ENCODE measurements around the gene DAO. TPM values are rescaled to one million over a fixed set of nuclear protein-coding genes. Genes with fewer than 3 reads are reported as not detected.
"Not testable (repeated sequence)": the region's sequence is repeated elsewhere in the genome, so short reads cannot be mapped to it uniquely, and the experiment has no call there.

The DAO gene
- total and polyA plus RNA-seq, 2 donors (not counting 1 experiment from before 2014, with no cell fraction given), result not detected

DNA sequence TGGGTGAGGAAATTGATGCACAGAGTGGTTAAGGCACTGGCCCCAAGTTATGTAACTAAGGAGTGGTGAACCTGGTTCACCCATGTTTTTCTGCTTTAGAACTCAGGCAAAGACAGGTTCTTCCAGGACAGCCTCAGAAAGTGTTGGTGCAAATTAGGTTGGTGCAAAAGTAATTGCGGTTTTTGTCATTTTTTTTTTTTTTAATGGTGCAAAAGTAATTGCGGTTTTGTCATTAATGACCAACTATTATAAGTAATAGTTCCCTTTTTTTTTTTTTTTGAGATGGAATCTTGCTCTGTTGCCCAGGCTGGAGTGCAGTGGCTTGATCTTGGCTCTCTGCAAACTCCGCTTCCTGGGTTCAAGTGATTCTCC is 17.3 kb upstream of the DAO start:
- Histone ChIP-seq H3K27me3 (ENCODE audit: control insufficient read depth, insufficient read depth, low read length) (no peaks in the 10 kb centered on the region), H3K4me3 (replicated peaks in 1 of 4; ENCODE audit: control extremely low read depth in 1 of 4, insufficient read depth in 1 of 4, low read depth in 3 of 4, low read length in 4 of 4) (no peak overlapping the region), H3K4me2 (ENCODE audit: extremely low read depth, insufficient read depth, low read length) (no peak overlapping the region), H3K36me3 (ENCODE audit: control insufficient read depth, insufficient read depth, low read length) (no peaks in the 10 kb centered on the region), H3K27ac (ENCODE audit: insufficient read depth, low read length) (no peak overlapping the region), H3K9me3 (ENCODE audit: control insufficient read depth, insufficient read depth, low read depth, low read length) (no peaks in the 10 kb centered on the region), H4K20me1 (ENCODE audit: control insufficient read depth, extremely low read depth, insufficient read depth, low read length) (no peaks in the 10 kb centered on the region), H3K9ac (ENCODE audit: insufficient read depth, low read length) (no peak overlapping the region), H3K79me2 (ENCODE audit: control insufficient read depth, insufficient read depth, low read length) (no peaks in the 10 kb centered on the region), H2AFZ (ENCODE audit: low read length) (no peak overlapping the region), H3K4me1 (ENCODE audit: control insufficient read depth, extremely low read depth, insufficient read depth, low read length) (peaks cover 7% of the 10 kb centered on the region)
- DNase-seq (ENCODE audit: low read depth in 2 of 2), result no peak
- no peak for TF ChIP-seq EZH2 (IDR thresholded peaks at IDR 0.05; ENCODE audit: low read length, missing control alignments)
- TF ChIP-seq, protein P1, sequence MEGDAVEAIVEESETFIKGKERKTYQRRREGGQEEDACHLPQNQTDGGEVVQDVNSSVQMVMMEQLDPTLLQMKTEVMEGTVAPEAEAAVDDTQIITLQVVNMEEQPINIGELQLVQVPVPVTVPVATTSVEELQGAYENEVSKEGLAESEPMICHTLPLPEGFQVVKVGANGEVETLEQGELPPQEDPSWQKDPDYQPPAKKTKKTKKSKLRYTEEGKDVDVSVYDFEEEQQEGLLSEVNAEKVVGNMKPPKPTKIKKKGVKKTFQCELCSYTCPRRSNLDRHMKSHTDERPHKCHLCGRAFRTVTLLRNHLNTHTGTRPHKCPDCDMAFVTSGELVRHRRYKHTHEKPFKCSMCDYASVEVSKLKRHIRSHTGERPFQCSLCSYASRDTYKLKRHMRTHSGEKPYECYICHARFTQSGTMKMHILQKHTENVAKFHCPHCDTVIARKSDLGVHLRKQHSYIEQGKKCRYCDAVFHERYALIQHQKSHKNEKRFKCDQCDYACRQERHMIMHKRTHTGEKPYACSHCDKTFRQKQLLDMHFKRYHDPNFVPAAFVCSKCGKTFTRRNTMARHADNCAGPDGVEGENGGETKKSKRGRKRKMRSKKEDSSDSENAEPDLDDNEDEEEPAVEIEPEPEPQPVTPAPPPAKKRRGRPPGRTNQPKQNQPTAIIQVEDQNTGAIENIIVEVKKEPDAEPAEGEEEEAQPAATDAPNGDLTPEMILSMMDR (conservative IDR thresholded peaks at IDR 0.05 in 1 of 2, IDR thresholded peaks at IDR 0.05 in 1 of 2; ENCODE audit: low read depth in 1 of 2, low read length in 2 of 2), result no peak

DNA sequence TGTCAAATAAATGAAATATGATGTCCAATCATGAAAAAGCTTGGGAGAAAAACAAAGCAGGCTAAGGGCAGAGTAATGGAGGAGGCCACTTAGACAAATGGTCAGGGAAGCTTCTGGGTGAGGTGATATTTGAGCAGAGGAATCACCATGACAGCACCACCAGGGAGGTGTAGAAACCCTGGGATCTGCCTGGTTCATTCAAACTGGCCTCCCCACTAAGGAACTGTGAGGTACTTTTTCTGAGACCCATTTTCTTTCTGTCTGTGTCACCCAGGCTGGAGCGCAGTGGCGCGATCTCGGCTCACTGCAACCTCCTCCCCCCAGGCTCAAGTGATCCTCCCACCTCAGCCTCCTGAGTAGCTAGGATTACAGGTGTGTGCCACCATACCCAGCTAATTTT is 14.7 kb upstream of the DAO start:
- no peaks in the 10 kb centered on the region for H3K4me1 ChIP-seq (ENCODE audit: control insufficient read depth, extremely low read depth, insufficient read depth, low read length)
- H3K9ac ChIP-seq (ENCODE audit: insufficient read depth, low read length), result no peak overlapping the region
- no peak for DNase-seq (ENCODE audit: low read depth in 2 of 2)
- H3K4me3 ChIP-seq (replicated peaks in 1 of 4; ENCODE audit: control extremely low read depth in 1 of 4, insufficient read depth in 1 of 4, low read depth in 3 of 4, low read length in 4 of 4), result no peak overlapping the region
- H2AFZ ChIP-seq (ENCODE audit: low read length), result no peak overlapping the region
- no peaks in the 10 kb centered on the region for H3K27me3 ChIP-seq (ENCODE audit: control insufficient read depth, insufficient read depth, low read length)
- H3K9me3 ChIP-seq (ENCODE audit: control insufficient read depth, insufficient read depth, low read depth, low read length), result no peaks in the 10 kb centered on the region
- TF ChIP-seq EZH2 (IDR thresholded peaks at IDR 0.05; ENCODE audit: low read length, missing control alignments), result no peak
- TF ChIP-seq, protein P1 (conservative IDR thresholded peaks at IDR 0.05 in 1 of 2, IDR thresholded peaks at IDR 0.05 in 1 of 2; ENCODE audit: low read depth in 1 of 2, low read length in 2 of 2), result no peak
- H3K36me3 ChIP-seq (ENCODE audit: control insufficient read depth, insufficient read depth, low read length), result no peaks in the 10 kb centered on the region
- H3K27ac ChIP-seq (ENCODE audit: insufficient read depth, low read length), result no peak overlapping the region
- no peaks in the 10 kb centered on the region for H3K79me2 ChIP-seq (ENCODE audit: control insufficient read depth, insufficient read depth, low read length)
- no peak overlapping the region for H3K4me2 ChIP-seq (ENCODE audit: extremely low read depth, insufficient read depth, low read length)
- H4K20me1 ChIP-seq (ENCODE audit: control insufficient read depth, extremely low read depth, insufficient read depth, low read length), result no peaks in the 10 kb centered on the region

DNA sequence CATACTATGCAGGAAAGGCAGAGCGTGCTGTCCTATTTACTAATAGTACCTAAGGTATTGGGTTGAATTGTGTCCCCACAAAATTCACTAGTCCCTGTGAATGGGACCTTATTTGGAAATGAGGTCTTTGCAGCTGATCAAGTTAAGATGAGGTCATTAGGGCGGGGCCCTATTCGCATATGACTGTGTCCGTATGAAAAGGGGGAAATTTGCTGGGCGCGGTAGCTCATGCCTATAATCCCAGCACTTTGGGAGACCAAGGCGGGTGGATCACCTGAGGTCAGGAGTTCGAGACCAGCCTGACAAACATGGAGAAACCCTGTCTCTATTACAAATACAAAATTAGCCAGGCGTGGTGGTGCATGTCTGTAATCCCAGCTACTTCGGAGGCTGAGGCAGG is 13.8 kb upstream of the DAO start:
- H3K4me1 ChIP-seq (ENCODE audit: control insufficient read depth, extremely low read depth, insufficient read depth, low read length); H3K36me3 ChIP-seq (ENCODE audit: control insufficient read depth, insufficient read depth, low read length); DNase-seq (ENCODE audit: low read depth in 2 of 2); H3K4me2 ChIP-seq (ENCODE audit: extremely low read depth, insufficient read depth, low read length); H2AFZ ChIP-seq (ENCODE audit: low read length); H3K27ac ChIP-seq (ENCODE audit: insufficient read depth, low read length); H4K20me1 ChIP-seq (ENCODE audit: control insufficient read depth, extremely low read depth, insufficient read depth, low read length); H3K79me2 ChIP-seq (ENCODE audit: control insufficient read depth, insufficient read depth, low read length); H3K27me3 ChIP-seq (ENCODE audit: control insufficient read depth, insufficient read depth, low read length); H3K9ac ChIP-seq (ENCODE audit: insufficient read depth, low read length); H3K9me3 ChIP-seq (ENCODE audit: control insufficient read depth, insufficient read depth, low read depth, low read length); H3K4me3 ChIP-seq (replicated peaks in 1 of 4; ENCODE audit: control extremely low read depth in 1 of 4, insufficient read depth in 1 of 4, low read depth in 3 of 4, low read length in 4 of 4): not testable (repeated sequence)
